Right renal cortex interstitium (tissue), 3 donors: ENCODE data around the gene SPACA9. TPM values are rescaled to one million over a fixed set of nuclear protein-coding genes. Genes with fewer than 3 reads are reported as not detected.

ENCODE experiments used
- DNase-seq, 3 donors: peaks; one replicate each; pipeline ENCODE4 v3.0.0-alpha.2; 2013; ENCODE audit warnings: low read depth in 3 of 3, low spot score in 2 of 3
- polyA plus RNA-seq, 3 donors: library from polyadenylated mRNA; unstranded; fragments of 120-200 nt; gene quantifications; one replicate each; pipeline ENCODE4 v1.2.1, GENCODE V29; 2013; ENCODE audit not compliant: insufficient read length in 3 of 3

SPACA9 gene
- polyA plus RNA-seq = 1 to 10 TPM; 8.4 to 9.3 (median 9.3) TPM

GRCh38 chr9:132878695-132879456 is at the start of gene SPACA9:
TSS of gene SPACA9 (plus strand) at chr9:132878898. CDS start at chr9:132883948, 5,050 bp downstream.
- peak; percentile 33 to 44 (median 38) for DNase-seq

- no peak for DNase-seq
These were observed 46.4 kb upstream of the SPACA9 start for GRCh38 chr9:132832171-132832881.

- no peak for DNase-seq
These were observed 45.1 kb upstream of the SPACA9 start for GRCh38 chr9:132833550-132834121.

DNA sequence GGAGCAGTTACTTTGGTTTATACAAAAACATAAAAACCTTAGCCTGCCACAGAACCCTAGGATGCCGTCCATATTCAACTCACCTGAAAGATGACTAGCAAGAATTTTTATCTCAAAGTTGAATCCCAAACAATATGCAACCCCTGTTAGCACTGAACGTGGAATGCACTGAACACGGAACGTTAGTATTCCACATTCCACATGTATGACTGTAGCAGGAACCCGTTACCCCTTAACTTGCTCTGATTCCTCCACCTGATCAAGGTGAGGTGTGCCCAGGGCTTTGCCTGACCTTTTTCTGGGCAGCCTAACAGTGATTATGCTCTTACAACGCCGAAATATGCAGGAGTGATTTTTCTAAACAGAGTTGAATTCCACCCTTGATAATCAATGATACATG is 44.4 kb upstream of the SPACA9 start:
- DNase-seq = no peak

- no peak for DNase-seq
These were observed 41.0 kb upstream of the SPACA9 start for GRCh38 chr9:132837501-132838286.

GRCh38 chr9:132838291-132838690 is 40.4 kb upstream of the SPACA9 start:
- DNase-seq = no peak

DNA sequence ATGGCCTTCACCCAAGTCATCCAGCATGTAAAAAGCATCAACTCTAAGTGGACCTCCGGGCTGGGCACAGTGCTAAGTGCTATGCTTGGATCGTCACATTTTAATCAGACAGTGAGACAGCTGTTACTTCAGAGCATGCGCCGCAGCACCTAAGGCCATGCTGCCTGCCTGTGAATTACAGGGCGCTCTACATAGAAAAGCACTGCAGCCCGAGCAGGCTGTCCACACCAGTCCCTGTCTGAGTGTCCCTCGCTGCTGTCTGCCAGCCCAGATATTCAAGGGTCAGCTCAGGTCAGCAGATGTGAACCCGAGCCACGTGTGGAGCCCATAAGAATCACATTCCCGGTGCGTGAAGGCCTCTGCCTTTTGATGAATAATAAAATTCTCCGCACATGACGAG is 37.7 kb upstream of the SPACA9 start:
- no peak for DNase-seq

GRCh38 chr9:132842124-132843044 is 36.3 kb upstream of the SPACA9 start:
- DNase-seq = no peak

- DNase-seq = no peak
These were observed 32.4 kb upstream of the SPACA9 start for GRCh38 chr9:132846109-132846917.

GRCh38 chr9:132846918-132847515 is 31.7 kb upstream of the SPACA9 start:
- no peak for DNase-seq

DNA sequence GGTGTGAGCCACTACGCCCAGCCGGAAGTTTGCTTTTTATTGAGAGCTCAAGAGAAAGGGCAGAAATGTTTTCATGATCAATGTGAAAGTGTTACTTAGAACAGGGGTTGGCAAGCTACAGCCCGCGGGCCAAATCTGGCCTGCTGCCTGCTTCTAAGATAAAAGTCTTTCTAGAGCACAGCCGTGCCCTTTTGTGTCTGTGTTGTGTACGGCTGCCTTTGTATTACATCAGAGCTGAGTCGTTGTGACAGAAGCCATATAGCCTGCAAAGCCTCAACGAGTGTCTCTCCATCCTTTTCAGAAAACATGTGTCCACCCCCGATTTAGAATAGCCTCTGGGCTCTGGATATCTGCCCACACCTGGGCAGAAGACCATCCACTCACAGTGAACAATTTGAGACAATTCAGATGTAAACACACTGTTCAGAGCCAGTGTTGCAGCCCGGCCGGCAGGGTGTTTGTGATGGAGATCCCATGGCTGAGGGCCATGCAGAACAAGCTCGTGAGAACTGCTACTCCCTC is 29.5 kb upstream of the SPACA9 start:
- no peak for DNase-seq

DNA sequence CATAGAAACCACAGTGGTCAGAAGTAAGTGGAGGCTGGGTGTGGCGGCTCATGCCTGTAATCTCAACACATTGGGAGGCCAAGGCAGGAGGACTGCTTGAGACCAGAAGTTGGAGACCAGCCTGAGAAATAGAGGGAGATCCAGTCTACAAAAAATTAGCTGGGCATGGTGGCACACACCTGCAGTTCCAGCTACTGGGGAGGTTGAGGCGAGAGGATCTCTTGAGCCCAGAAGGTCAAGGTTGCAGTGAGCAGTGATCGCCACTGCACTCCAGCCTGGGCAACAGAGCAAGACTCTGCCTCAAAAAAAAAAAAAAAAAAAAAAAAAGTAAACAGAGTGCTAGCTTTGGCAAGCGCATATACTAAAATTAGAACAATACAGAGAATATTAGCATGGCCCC is 25.2 kb upstream of the SPACA9 start:
- DNase-seq = no peak

- no peak for DNase-seq
These were observed 23.9 kb upstream of the SPACA9 start for GRCh38 chr9:132854832-132855231.

DNA sequence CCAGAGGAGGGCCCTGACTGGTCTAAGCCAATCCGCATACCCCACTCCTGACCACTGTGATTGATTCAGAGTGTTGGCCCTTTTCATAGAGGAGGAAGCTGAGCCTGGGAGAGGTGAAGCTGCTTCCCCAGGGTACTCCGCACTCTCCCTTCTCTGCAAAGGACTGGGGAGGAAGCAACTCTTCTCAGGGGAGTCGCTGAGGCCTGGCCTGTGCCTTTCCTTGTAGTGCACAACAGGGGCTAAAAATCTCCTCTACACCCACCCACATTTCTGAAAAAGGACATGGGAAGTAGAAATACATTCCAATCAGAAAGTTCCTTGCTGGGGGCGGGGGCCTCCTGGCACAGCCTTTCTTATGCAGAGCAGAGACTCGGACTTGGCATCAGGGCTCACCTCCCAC is 22.8 kb upstream of the SPACA9 start:
- DNase-seq = no peak

- DNase-seq = no peak
These were observed 21.7 kb upstream of the SPACA9 start for GRCh38 chr9:132857031-132857430.

DNA sequence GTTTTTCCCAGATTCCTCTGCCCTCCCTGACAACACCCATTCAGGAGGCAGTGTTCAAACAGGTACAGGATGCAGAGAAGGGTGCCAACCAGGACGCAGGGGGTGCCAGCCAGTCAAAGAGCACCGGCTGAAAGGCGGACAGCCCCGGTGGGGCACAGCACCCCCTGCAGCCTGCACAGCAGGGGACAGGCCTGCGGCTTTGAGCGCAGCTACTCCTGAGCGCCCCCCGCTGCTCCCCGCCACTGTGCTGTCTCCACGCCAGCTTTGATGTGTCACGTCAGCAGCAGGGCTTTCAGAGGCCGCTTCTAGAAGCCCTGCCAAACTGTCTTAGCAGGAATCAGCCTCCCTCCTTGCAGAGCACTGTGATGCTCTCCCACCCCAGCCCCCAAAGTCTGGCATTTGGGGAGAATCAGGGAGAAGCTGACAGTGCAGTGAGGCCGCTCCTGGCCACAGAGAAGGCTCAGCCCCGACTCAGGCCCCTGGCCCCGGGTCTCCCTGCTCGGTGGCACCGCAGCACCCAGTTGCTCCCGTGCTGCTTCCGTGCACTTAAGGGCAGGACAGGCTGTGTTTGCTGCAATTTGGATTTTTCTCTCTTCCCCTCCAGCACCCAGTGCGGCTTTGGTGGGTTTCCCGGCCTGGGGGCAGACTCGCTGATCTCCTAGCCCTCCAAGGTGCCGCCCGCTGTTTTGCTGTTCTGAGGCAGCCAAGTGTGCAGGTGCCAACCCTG is 20.9 kb upstream of the SPACA9 start:
- no peak for DNase-seq

GRCh38 chr9:132858751-132859150 is 19.9 kb upstream of the SPACA9 start:
- DNase-seq = no peak

GRCh38 chr9:132861666-132862065 is 17.0 kb upstream of the SPACA9 start:
- DNase-seq = no peak
